GM19438 (cell line): ENCODE results near the gene QSOX2.

ENCODE experiments used
- ATAC-seq: cut with Tn5 transposase; IDR thresholded peaks from one replicate; pipeline ENCODE4 v1.9.1; 2021; ENCODE audit warnings: low read depth; ENCODE audit not compliant: unreplicated experiment

The QSOX2 gene

GRCh38 chr9:136208675-136209074 lies 36.9 kb downstream of the QSOX2 start:
- ATAC-seq = no peak

GRCh38 chr9:136207616-136208015 lies 38.0 kb downstream of the QSOX2 start:
- no peak for ATAC-seq

GRCh38 chr9:136206602-136207275 lies 38.9 kb downstream of the QSOX2 start:
- no peak for ATAC-seq

- no peak for ATAC-seq
Measured at GRCh38 chr9:136205707-136205992, 40.0 kb downstream of the QSOX2 start.

GRCh38 chr9:136204838-136205706 lies 40.5 kb downstream of the QSOX2 start, which contains the start of gene LHX3:
Gene LHX3, minus strand, starts transcription at chr9:136205128. Its CDS starts 116 bp downstream, at chr9:136205012.
- ATAC-seq = no peak

- no peak for ATAC-seq
Measured at GRCh38 chr9:136204145-136204805, 41.3 kb downstream of the QSOX2 start.

GRCh38 chr9:136203408-136204144 lies 42.0 kb downstream of the QSOX2 start:
- no peak for ATAC-seq

GRCh38 chr9:136202454-136203407 lies 42.9 kb downstream of the QSOX2 start:
- no peak for ATAC-seq

- ATAC-seq = no peak
Measured at GRCh38 chr9:136201609-136202453, 43.8 kb downstream of the QSOX2 start.

- ATAC-seq = no peak
Measured at GRCh38 chr9:136201174-136201573, 44.4 kb downstream of the QSOX2 start.

GRCh38 chr9:136200424-136200823 lies 45.2 kb downstream of the QSOX2 start:
- no peak for ATAC-seq

- no peak for ATAC-seq
Measured at GRCh38 chr9:136199391-136200288, 46.0 kb downstream of the QSOX2 start.

GRCh38 chr9:136198605-136199083 lies 47.0 kb downstream of the QSOX2 start:
- no peak for ATAC-seq

- no peak for ATAC-seq
Measured at GRCh38 chr9:136197930-136198604, 47.5 kb downstream of the QSOX2 start.

GRCh38 chr9:136197084-136197875 lies 48.3 kb downstream of the QSOX2 start:
- no peak for ATAC-seq

GRCh38 chr9:136196404-136197083 lies 49.1 kb downstream of the QSOX2 start:
- no peak for ATAC-seq
